Measurements from ENCODE around the gene GALNS. TPM values are rescaled to one million over a fixed set of nuclear protein-coding genes. Genes with fewer than 3 reads are reported as not detected.

GALNS gene
- total and polyA plus RNA-seq, 2 of the 13 experiments (the other 11 are each of a cell fraction or from before 2014, with no cell fraction given), result 9.2 to 9.8 TPM

GRCh38 chr16:88785106-88785924 lies 71.4 kb downstream of the GALNS start, which contains the start of gene PIEZO1 (continued):
- peak; percentile 63; the same call in 1 of the 2 replicates for TF ChIP-seq ZMYM4 (CRISPR knock-in tag; IDR thresholded peaks at IDR 0.05)
- TF ChIP-seq JUN (CRISPR knock-in tag; IDR thresholded peaks at IDR 0.05), result 0 out of 2 replicates have a peak, but pooled peaks have one; percentile 20
- peak; percentile 84; the same call in 1 of the 2 replicates for TF ChIP-seq SMAD1 (CRISPR knock-in tag; IDR thresholded peaks at IDR 0.05; ENCODE audit: borderline replicate concordance, low read depth)
- TF ChIP-seq YY1 (IDR thresholded peaks at IDR 0.05; ENCODE audit: insufficient read depth, insufficient replicate concordance, low read depth, low read length), result no peak
- TF ChIP-seq ZNF253 (CRISPR knock-in tag; IDR thresholded peaks at IDR 0.05; ENCODE audit: borderline replicate concordance), result peak; percentile 89
- 0 out of 2 replicates have a peak, but pooled peaks have one; percentile 29 for TF ChIP-seq HNRNPL (IDR thresholded peaks at IDR 0.05; ENCODE audit: low read depth, low read length)
- TF ChIP-seq ZBTB37 (CRISPR knock-in tag; IDR thresholded peaks at IDR 0.05), result no peak
- TF ChIP-seq MXD3 (CRISPR knock-in tag; IDR thresholded peaks at IDR 0.05), result peak; percentile 82; the same call in 1 of the 2 replicates
- TF ChIP-seq SIX4 (CRISPR knock-in tag; IDR thresholded peaks at IDR 0.05), result 0 out of 2 replicates have a peak, but pooled peaks have one; percentile 17
- peak; percentile 78; the same call in 1 of the 2 replicates for TF ChIP-seq ARNT2 (CRISPR knock-in tag; IDR thresholded peaks at IDR 0.05; ENCODE audit: low read depth)
- TF ChIP-seq ZNF138 (CRISPR knock-in tag; IDR thresholded peaks at IDR 0.05; ENCODE audit: low read depth), result peak; percentile 64; the same call in 1 of the 2 replicates
- TF ChIP-seq POGK (CRISPR knock-in tag; conservative IDR thresholded peaks at IDR 0.05), result peak; percentile 81
- peak; percentile 92 for TF ChIP-seq ZSCAN21 (CRISPR knock-in tag; IDR thresholded peaks at IDR 0.05; ENCODE audit: borderline replicate concordance)
- TF ChIP-seq ZBTB44 (CRISPR knock-in tag; IDR thresholded peaks at IDR 0.05), result no peak
- peak; percentile 70; the same call in 1 of the 2 replicates for TF ChIP-seq ZGPAT (CRISPR knock-in tag; IDR thresholded peaks at IDR 0.05)
- no peak for TF ChIP-seq PAX8 (CRISPR knock-in tag; IDR thresholded peaks at IDR 0.05; ENCODE audit: borderline replicate concordance)
- no peak; the same call in 1 of the 2 replicates for TF ChIP-seq ZC3H13 (CRISPR knock-in tag; IDR thresholded peaks at IDR 0.05)
- TF ChIP-seq PHF5A (CRISPR knock-in tag; IDR thresholded peaks at IDR 0.05; ENCODE audit: low read depth, unreplicated experiment), result peak; percentile 56
- no peak; the same call in 1 of the 2 replicates for TF ChIP-seq DRAP1 (CRISPR knock-in tag; IDR thresholded peaks at IDR 0.05)
- 0 out of 2 replicates have a peak, but pooled peaks have one; percentile 86 for TF ChIP-seq ZNF850 (CRISPR knock-in tag; conservative IDR thresholded peaks at IDR 0.05)
- peak; percentile 40; the same call in 1 of the 2 replicates for TF ChIP-seq ZMAT3 (CRISPR knock-in tag; conservative IDR thresholded peaks at IDR 0.05)
